Activated CD8-positive, alpha-beta memory T cell treated with anti-CD3 and anti-CD28 coated beads, Interleukin-2, amount 50 U/mL, for 24 hours (primary cell): ENCODE results near the gene TMEM271.

ENCODE experiments used
- DNase-seq: peaks from one replicate; pipeline ENCODE4 v3.0.0-alpha.2; 2020; ENCODE audit errors: extremely low read depth

TMEM271 gene

GRCh38 chr4:532588-533317 lies 43.3 kb downstream of the TMEM271 start:
- DNase-seq, result no peak

DNA sequence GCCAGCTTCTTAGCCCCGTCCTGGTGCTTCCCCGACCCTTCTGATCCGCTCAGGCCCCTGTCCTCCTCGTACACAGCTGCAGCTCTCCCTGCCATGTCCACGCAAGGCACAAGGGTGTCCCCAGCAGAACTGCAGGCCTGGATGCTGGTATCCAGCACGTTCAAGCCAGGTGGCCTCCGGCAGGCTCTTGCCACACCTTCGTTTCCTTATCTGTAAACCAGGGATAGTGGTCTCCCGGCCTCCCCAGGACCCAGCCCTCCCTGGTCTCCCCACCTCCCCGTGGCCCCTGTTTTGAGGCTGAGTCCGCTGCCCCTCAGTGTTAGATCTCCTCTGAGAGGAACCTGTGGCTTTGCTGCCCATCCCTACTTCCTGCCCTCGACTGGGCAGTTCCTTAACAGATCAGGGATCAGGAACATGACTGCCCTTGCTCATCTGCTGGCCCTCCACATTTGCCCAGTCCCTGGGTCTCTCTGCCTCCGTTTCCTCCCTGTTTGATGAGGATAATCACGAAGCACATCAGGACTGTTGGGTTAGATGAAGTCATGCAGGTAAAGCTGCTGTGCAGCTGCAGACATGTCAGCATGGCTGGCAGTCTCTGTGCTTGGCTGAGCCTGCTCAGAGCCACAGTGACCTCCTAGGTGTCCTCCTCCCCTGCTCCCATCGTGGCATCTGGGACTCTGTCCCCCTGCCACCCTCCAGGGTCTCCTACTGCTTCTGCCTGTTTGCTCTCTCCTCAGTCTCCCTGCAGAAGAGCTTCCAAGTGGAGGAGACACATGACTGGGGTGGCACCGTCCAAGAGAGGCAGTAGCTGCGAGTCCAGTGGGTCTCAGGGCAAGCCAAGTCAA lies 44.2 kb downstream of the TMEM271 start:
- DNase-seq, result no peak

- DNase-seq, result no peak
These were observed 45.0 kb downstream of the TMEM271 start for GRCh38 chr4:531076-531475.

DNA sequence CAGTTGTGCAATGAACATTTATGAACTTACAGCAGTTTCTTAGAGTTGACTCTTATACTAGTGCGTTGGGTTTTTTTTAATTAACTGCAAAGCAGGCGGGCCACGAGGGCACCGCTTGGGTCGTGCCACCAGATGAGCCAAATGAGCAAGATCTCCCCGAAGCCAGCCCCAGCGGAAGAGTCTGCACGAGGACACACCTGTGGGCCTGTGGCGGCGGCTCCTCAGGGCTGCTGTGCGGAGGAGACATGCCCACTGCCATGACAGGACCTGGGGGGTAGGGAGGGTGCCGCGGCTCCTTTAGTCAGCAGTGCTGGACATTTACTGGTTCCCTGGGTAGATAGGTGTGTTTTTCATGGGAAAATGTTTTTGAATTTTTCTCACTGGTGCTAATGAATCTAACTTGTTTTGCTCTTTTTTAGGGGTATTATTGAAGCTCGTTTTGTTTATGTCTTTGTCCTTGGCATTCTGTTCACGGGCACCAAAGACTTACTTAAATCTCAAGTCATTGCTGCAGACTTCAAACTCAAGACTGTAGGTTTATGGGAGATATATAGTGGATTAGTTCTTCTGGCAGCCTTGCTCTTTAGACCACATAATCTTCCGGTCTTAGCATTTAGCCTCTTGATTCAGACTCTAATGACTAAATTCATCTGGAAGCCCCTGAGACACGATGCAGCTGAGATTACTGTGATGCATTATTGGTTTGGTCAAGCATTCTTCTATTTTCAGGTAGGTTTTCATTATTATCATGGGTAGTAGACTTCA lies 45.9 kb downstream of the TMEM271 start:
- DNase-seq, result no peak

GRCh38 chr4:529563-529962 lies 46.5 kb downstream of the TMEM271 start:
- no peak for DNase-seq

GRCh38 chr4:528835-529234 lies 47.3 kb downstream of the TMEM271 start:
- DNase-seq, result no peak

DNA sequence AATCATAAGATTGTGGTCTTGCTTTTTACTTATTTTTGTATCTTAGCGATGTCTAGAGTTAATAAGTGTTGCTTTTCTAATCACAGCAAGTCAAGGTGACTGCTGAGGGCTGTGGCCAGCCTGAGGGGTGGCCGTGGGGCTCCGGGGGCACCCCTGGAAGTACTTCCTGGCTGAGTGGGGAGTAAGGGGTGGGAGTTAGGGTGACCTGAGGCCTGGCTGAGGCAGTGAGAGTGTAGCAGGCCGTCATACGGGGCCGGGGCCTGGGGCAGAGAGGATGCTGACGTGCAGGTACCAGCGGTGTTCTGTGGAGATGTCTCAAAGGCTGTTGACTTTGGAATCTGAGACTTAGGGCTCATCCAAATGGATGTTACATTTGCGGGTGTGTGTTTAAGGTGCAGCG lies 47.8 kb downstream of the TMEM271 start:
- DNase-seq, result no peak

- DNase-seq, result no peak
These were observed 49.1 kb downstream of the TMEM271 start for GRCh38 chr4:526971-527460.

DNA sequence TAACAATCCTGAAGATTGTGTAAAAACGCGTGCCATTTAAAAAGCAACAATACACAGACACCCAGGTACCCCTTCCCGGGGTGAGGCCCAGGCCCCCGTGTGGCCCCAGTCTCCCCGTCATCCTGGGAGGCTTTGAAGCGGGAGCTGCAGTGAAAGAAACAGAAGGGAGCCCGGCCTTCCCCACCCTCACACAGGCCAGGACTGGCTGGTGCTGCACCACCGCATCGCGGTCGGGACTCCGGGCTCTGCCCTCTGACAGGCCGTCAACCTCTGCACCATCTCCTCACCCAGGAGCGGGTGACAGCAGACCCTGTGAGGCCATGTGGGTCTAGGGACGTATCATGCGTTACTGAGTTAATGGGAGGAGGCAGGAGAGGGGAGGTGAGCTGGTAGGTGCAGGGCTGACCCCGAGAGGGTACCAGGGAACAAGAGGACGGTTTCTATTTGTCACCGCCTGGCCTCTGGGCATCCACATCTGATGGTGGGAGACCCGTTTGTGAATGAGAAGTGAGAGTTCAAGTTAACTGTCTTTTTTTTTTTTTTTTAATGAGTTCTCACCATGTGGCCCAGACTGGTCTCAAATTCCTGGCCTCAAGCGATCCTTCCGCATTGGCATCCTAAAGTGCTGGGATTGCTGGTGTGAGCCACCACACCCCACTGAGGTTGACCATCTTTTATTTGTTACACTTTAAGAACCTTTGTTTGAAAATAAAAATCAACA lies 49.7 kb downstream of the TMEM271 start:
- no peak for DNase-seq

DNA sequence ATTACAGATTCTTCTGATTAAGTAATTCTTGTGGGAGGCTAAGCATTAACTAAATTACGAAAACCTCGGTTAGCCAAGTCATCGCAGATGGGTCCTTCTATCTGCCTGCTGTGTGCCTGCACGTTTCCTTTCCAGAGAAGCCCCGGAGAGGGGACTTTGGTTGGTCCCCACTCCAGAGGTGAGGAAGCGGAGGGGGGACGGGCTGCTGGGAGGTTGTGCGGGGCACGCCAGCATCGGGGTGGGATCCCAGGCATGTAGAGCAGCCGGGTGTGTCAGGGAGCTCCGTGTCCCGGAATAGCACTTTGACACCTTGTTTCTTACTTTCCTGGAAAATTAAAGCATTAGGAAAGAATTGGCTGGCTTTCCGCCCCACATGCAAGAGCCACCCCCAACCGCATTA lies 50.4 kb downstream of the TMEM271 start:
- no peak for DNase-seq

DNA sequence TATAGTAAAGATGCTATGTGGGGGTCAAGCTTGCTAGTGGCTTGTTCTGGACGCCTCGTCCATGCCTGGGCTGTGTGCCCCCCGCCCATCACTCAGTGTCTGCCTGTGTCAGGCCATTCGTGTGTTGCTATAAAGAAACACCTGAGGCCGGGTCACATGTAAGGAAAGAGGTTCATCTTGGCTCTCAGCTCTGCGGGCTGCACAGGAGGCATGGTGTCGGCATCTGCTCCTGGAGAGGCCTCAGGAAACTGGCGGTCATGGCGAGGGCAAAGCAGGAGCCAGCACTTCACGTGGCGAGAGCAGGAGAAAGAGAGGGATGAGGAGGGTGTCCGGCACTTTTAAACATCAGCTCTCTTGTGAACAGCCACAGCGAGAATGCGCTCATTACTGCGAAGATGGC lies 51.9 kb downstream of the TMEM271 start:
- DNase-seq, result no peak
